AG20443 (cell line): ENCODE data around the gene L1CAM.
A peak's percentile ranks its signal among the peaks of the same experiment; 100 is the strongest.

Experiments
- DNase-seq: peaks from one replicate; pipeline ENCODE4 v3.0.0; 2012; ENCODE audit warnings: low spot score, mixed read lengths

Gene L1CAM

GRCh38 chrX:153902385-153902784, 16.4 kb upstream of the L1CAM start:
- no peak for DNase-seq

GRCh38 chrX:153901753-153902140, 15.8 kb upstream of the L1CAM start:
- no peak for DNase-seq

DNA sequence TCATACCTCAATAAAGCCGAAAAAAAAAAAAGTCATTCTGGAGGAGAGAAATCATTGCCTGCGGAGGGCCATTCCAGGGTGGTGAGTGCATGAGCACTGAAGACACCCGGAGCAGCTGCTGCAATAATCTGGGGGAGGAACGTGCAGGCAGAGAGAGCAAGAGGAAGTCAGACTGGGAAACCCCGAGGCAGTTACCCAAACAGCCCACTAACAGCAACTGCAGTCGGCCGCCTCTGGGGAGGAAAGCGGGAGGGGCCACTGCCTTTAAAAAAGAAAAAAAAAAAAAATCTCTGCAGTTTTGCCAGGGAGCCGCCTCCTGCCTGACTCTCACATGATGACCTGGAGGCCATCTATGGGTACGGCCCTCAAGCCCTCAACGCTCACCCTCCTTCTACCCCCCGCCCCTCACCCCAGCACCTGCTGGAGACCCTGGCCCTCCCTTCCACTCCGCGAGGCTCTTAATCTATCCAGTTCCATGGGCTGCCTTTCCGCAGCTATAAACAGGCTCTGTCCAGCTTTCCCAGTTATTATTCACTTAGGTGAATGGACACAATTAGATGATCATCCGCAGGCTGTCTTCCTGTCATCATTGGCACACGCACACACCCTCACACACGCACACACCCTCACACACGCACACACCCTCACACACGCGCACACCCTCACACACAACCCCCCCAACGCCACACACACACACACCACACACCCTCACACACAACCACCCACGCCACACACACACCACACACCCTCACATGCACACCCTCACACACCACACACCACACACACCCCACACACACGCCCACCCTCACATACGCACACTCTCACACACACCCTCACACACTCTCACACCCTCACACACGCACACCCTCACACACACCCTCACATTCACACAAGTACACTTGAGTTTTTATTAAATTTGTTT, 15.1 kb upstream of the L1CAM start:
- DNase-seq = peak; percentile 87

DNA sequence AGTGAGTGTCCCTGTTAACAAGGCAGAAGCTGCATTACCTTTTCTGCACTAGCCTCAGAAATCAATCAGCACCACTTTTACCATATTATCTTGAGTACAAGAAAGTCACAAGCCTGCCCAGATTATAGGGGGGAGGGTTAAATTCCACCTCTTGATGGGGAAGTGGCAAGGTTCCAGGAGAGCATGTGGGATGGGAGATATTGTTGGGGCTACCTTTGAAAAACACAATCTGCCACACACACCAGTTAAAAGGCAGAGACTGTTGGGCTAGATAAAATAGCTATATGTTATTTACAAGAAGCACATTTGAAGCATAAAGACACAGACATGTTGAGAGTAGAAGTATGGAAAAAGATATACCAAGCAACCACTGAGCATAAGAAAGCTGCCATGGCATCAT, 11.9 kb upstream of the L1CAM start:
- no peak for DNase-seq

DNA sequence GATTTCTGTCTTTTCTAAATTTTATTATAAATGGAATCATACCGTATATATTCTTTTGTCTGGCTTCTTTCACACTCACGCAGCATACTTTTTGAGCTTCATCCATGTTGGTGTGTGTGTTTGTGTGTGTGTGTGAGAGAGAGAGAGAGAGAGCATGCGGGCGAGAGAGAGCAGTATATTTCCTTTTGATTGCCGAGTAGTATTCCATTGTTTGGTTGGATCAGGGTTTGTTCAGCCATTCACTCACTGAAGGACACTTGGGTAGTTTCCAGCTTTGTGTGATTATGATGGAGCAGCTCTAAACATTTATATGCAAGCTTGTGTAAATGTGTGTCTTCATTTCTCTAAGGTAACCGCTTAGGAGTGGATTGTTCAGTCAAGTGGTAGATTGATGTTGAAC, 3.1 kb upstream of the L1CAM start:
- no peak for DNase-seq

GRCh38 chrX:153888344-153888743, 2.4 kb upstream of the L1CAM start:
- no peak for DNase-seq

- DNase-seq = no peak
Observed at GRCh38 chrX:153887385-153887784, 1.4 kb upstream of the L1CAM start.

GRCh38 chrX:153886915-153887314, 942 bp upstream of the L1CAM start:
- DNase-seq = no peak

DNA sequence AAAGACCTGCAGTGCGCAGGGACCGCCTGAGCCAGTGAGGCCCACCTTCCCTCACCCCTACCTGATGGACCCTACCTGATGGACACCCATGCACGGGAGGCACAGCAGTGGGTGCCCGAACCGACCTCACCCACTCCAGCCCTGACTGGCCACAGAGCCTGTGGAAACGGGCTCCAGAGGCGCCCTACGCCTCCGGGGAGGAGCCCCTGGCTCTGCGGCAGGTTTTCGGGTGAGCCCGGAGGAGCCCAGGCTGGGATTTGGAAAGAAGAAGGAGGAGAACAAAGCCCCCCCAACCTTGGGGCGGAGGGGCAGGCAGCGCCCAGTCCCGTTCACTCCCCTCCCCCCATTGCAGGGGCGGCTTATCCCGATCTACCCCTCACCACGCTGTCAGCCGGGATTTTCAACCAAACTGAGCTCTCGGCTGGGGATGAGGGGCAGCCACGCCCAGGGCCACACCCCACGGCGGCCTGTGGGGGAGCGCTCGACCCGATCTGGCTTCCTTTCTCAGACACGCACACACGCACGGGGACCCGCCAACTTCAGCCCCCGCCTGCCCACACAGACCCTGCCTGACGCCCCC, 675 bp downstream of the L1CAM start:
- DNase-seq = no peak

DNA sequence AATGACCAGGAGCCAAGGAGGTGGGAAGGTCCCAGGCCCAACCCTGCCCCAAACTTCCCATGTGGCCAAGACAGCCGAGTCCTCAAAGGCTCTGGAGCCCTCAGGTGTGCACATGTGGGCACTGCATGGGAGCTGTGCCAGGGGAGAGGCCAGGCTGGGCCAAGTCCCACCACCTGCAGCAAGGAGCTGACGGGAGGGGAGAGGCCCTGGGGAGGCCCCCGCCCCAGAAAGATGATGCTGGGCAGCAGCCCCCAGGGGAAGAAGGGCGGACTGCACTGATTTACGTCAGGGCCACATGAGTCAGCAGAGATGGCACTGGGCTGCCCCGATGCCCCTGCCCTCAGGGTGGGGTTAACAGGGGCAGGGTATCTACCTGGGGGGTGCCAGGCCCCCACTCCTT, 1.4 kb downstream of the L1CAM start:
- no peak for DNase-seq

- DNase-seq = no peak
Observed at GRCh38 chrX:153884136-153884535, 1.8 kb downstream of the L1CAM start.

DNA sequence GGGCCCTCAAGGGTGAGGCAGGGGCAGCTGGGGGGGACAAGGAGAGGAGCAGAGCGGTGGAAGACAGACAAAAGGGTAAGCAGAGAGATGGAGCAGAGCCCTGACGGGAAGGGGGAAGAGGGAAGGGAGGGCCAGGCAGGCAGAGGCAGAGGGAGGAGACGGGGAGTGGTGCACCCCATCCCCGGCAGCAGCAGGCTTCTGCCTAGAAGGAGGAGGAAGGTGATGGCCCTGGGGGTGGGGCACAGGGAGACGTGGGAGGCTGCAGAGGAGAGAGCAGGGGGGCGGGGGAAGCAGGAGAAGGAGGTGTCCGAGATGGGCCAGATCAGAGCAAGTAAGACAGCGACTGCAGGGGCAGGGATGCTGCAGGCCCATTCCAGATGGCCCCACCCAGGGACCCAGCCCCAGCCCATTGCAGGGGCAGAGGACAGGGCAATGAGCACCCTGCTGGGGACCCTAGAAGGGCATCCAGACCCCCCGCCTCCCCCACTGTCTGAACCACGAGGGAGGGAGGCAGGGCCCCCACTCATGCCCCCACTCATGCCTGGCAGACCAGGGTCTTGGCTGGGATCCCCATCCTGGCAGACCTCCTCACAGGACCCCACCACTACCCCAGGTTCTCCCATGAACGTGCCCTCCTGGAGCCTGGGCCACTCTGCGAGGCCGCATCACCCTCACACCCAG, 2.7 kb downstream of the L1CAM start:
- no peak for DNase-seq

DNA sequence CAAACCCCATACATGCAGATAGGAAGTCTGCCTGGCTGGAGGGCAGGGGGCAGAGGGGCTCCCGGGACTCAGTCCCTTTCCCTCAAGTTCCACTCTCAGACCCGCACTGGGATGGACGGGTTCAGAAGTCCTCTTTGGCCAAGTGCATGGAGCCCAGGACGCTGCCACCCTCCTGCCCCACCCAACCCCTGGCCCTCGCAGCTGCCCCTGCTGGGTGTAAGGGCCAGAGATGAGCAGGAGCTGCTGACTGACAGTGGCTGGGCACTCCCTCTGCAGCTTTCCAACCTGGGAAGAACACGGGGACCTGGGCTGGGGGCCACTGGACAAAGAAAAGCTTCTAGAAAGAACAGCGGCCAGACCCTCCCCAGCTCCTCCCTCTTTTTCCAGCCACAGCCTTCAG, 3.4 kb downstream of the L1CAM start:
- DNase-seq = no peak

DNA sequence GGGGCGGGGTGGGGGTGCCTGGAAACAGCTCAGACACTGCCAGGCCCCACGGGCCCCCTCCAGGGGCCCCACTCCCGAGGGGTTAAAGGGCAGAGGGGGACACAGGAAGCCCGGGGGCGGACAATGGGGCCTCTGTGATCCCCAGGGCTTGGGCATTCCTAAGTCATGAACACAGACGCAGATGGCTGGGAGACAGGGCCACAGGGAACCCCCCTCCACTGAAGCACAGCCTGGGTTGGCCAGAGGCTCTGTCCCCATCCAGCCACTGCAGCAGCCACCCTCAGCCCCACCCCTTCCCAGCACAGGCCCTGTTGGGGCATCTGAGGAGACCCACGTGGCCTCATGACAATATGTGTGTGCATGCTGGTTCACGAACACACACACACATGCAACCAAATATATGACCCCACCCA, 3.9 kb downstream of the L1CAM start:
- DNase-seq = no peak

DNA sequence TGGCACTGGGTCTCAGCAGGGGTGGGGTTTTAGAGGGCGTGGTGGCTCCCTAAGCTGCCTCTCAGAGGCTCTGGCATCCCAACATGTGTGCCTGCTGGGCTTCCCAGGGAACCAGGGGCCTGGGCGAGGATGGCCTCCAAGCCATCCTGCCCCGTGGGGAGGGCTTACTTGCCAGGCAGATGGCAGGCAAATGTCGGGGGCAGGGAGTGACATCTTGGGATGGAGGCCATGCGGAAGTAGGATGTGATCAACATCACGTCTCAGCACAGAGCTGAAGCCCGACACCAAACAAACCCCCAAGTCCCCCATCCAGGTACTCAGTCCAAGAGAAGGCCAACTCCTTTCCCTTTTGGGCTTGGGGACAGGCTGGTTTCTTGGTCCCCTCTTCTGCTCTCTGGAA, 4.7 kb downstream of the L1CAM start:
- DNase-seq = no peak

- no peak for DNase-seq
Observed at GRCh38 chrX:153880440-153880815, 5.5 kb downstream of the L1CAM start.

DNA sequence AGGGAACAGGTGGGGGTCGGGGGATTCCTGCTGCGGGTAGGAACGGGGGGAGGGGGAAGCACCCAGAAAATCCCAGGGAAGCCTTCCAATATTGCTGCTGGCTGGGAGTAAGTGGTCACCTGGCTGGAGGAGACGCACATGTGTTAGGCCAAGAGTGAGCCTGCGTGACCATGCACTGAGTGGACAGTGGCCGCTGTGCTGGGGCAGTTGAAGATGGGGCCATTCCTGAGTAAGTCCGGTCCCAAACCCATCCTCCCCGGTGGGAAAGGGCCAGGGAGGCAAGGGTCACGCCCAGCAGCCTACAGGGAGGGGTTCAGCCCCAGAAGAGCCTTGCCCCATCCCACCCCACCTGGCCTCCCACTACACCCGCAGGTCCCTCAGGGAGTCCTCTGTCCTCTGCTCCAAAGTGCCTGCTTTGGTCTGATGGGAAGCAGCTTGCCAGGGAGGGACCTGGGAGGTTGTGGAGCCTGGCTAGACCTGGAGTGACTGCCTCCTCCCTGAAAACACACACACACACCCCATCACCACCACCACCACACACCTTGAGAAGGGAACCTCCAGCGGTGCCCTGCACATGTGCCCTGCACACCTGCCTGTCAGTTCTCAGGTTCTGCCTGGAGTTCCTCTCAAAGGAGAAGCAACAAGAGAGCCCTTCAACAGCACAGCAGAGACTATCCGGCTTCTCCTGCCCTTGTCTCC, 6.1 kb downstream of the L1CAM start:
- no peak for DNase-seq

GRCh38 chrX:153878969-153879653, 6.9 kb downstream of the L1CAM start:
- DNase-seq = no peak

DNA sequence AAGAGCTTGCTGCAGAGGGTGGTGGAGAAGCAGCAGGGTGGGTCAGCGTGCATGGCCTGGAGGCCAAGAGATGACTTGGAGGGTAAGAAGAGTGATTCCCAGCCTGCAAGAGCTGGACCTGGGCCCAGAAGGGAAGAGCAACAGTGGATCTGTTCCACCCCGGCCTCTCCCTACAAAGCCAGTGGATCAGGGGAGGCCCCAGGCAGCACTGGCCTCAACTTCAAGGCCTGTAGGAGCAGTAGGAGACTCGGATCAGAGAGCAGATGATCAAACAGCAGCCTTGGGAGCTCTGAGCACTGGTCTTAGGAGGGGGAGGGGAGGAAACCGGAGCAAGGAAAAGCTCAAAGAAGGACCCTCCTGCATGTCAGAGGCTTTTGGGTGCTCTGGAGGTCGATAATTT, 7.6 kb downstream of the L1CAM start:
- DNase-seq = no peak

DNA sequence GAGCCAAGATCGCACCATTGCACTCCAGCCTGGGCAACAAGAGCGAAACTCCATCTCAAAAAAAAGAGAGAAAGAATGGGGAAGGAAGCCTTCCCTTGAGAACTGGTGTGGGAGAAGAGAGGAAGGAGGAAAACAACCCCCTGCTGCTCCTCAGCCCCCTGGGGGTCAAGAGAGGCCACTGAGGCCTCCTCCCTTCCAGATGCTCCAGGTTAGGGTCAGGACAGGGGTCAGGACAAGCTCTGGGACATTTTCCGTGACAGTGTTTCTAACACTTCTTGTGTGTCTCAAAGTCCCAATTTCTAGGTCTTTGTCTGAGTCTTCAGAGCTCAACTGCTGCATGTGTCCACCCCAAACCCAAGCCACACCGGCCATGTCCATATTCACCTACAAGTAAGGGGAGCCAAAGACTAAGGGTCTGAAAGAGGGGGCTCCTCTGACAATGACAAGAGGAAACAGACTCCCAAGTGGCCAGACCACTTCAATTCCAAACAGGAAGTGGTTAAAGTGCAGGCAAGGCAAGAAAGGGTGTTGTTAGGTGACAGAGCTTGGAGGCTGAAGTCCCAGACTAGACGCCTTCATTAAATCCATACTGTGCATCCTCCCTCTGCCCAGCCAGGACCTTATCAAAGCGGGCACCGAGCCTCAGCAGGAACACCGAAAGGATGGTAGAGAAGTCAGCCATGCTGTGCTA, 8.3 kb downstream of the L1CAM start:
- DNase-seq = no peak

DNA sequence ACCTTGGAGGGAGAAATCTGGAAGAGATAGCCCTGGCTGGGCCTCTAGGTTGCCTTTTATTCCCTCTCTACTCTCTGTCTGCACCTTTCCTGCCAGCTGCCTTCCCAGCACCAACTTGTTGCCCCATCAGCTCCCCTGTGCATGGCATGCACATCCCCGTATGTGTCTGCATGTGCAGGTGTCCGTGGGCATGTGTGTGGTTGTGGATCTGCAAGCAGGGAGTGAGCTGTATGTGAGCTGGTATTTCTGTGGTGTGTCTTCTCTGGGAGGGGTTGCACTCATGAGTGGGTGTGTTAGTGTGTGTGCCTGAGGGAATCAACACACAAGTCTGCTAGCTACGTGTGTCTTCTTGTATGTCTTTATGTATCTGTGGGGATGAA, 9.9 kb downstream of the L1CAM start:
- no peak for DNase-seq
